Choroid plexus epithelial cell (primary cell): ENCODE measurements around the gene CYB561D1.

Experiments used
- DNase-seq: peaks from one replicate; pipeline ENCODE4 v3.0.0-alpha.2; 2010; ENCODE audit warnings: low read depth
- H3K4me3 ChIP-seq: 2 replicates; pipeline ENCODE4 v1.5.1; 2011; ENCODE audit warnings: low read depth, mild to moderate bottlenecking, control low read depth, low read length, moderate library complexity
- CTCF ChIP-seq: conservative IDR thresholded peaks from 2 replicates; pipeline ENCODE4 v1.5.1; 2011; ENCODE audit warnings: low read depth, mild to moderate bottlenecking, control low read depth, inconsistent platforms, low read length, moderate library complexity

The CYB561D1 gene

DNA sequence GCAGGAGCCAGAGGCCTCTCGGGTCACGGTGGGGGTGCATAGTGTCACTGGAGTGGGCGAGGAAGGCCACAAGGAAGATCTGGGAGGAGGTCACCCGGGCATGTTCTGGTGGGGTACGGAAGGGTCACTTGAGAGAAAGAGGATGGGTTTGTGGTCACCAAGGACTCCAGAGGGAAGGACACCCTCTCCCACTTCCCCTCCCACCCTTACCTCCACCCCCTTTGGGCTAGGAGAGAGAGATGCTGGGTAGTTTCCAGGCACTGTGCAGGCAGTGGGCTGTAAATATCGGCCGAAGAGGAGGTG lies 14.9 kb downstream of the CYB561D1 start:
- peak overlapping the region; percentile 64 for H3K4me3 ChIP-seq
- no peak for DNase-seq
- TF ChIP-seq CTCF, result no peak

- DNase-seq, result peak; percentile 26
- H3K4me3 ChIP-seq, result peak within 1 kb of the TSS; percentile 64
- no peak for TF ChIP-seq CTCF
Measured at GRCh38 chr1:109509176-109510134, 15.6 kb downstream of the CYB561D1 start, which contains the start of gene AMIGO1. AMIGO1 (minus strand) TSS chr1:109509727; CDS start chr1:109508912, 815 bp downstream.

- no peak for TF ChIP-seq CTCF
- no peak for DNase-seq
- no peak overlapping the region for H3K4me3 ChIP-seq
Measured at GRCh38 chr1:109513110-109513710, 19.3 kb downstream of the CYB561D1 start.

GRCh38 chr1:109514846-109515245 lies 21.0 kb downstream of the CYB561D1 start:
- no peak overlapping the region for H3K4me3 ChIP-seq
- DNase-seq, result no peak
- no peak for TF ChIP-seq CTCF

DNA sequence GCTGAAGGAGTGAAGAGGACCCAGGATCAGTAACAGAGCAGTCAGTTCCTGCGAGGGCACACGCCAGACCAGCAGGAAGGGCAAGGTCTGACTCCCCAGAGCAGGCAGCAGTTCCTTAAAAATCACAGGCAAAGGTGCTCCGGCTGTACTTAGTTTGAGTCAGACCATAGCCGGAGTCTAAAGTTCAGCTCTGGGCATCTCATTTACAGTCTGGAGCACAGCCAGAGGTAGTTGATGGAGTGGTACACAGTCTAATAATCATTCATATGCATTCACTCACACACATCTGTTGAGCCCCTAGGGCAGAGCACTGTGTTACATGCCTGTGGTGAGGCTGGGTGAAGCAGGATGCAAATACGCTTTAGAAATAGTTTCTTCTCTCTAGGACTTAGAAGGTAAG lies 23.0 kb downstream of the CYB561D1 start:
- no peak for DNase-seq
- no peak for TF ChIP-seq CTCF
- no peak overlapping the region for H3K4me3 ChIP-seq

DNA sequence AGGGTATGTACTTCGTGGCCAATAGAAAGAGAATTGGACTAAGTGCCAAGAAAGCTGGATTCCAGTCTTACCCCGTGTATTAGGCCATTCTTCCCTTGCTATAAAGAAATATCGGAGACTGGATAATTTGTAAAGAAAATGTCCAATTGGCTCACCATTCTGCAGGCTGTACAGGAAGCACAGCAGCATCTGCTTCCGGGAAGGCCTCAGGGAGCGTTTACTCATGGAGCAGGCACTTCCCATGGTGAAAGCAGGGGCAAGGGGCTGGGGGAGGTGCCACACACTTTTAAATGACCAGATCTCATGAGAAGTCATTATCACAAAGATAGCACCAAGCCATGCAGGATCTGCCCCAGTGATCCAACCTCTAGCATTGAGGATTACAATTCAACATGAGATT lies 23.4 kb downstream of the CYB561D1 start:
- H3K4me3 ChIP-seq, result no peak overlapping the region
- TF ChIP-seq CTCF, result no peak
- no peak for DNase-seq
